Thymus (tissue), 11 donors: ENCODE measurements around the gene LSM12. TPM values are rescaled to one million over a fixed set of nuclear protein-coding genes. Genes with fewer than 3 reads are reported as not detected.
"Not testable (repeated sequence)": the region's sequence is repeated elsewhere in the genome, so short reads cannot be mapped to it uniquely, and the experiment has no call there.

Experiments
- DNase-seq, 9 donors: peaks; one replicate each; pipeline ENCODE4 v3.0.0-alpha.2; 2013; ENCODE audit warnings: low spot score in 9 of 9, low read depth in 6 of 9, missing footprints in 1 of 9
- H3K27ac ChIP-seq, 2 donors: one replicate each; pipeline ENCODE4 v1.5.1; 2013; ENCODE audit warnings: control low read depth in 1 of 2, low read depth in 1 of 2, low read length in 1 of 2, mild to moderate bottlenecking in 1 of 2, moderate library complexity in 1 of 2
- H3K27me3 ChIP-seq, 2 donors: one replicate each; pipeline ENCODE4 v1.5.1; 2013; ENCODE audit warnings: low read length in 1 of 2; ENCODE audit not compliant: control insufficient read depth in 2 of 2, insufficient read depth in 1 of 2
- H3K36me3 ChIP-seq, 2 donors: one replicate each; pipeline ENCODE4 v1.5.1; 2013; ENCODE audit warnings: low read length in 1 of 2, mild to moderate bottlenecking in 1 of 2, moderate library complexity in 1 of 2; ENCODE audit not compliant: control insufficient read depth in 2 of 2, insufficient read depth in 2 of 2
- H3K4me1 ChIP-seq, 2 donors: one replicate each; pipeline ENCODE4 v1.5.1; 2013; ENCODE audit warnings: low read length in 2 of 2; ENCODE audit not compliant: control insufficient read depth in 2 of 2, insufficient read depth in 2 of 2
- H3K4me3 ChIP-seq, 2 donors: one replicate each; pipeline ENCODE4 v1.5.1; 2013; ENCODE audit warnings: low read length in 2 of 2, control low read depth in 1 of 2, mild to moderate bottlenecking in 1 of 2
- H3K9me3 ChIP-seq, 2 donors: one replicate each; pipeline ENCODE4 v1.5.1; 2013; ENCODE audit warnings: low read length in 1 of 2, mild to moderate bottlenecking in 1 of 2; ENCODE audit not compliant: control insufficient read depth in 2 of 2, insufficient read depth in 1 of 2
- WGBS: extraction: QIAGEN DNeasy Blood & Tissue Kit; methylation state at CpG from one replicate; pipeline ENCODE4 v1.1.7; 2013; 5-methylcytosine and 5-hydroxymethylcytosine counted together
- polyA plus RNA-seq: library from polyadenylated mRNA; stranded (reverse); fragments of 200-250 nt; gene quantifications from one replicate; pipeline ENCODE4 v1.2.3, GENCODE V29; 2013
- total RNA-seq: library from RNA; stranded (reverse); fragments of 120-200 nt; gene quantifications from one replicate; pipeline ENCODE4 v1.2.4, GENCODE V29; 2013
- donor health status: healthy.

Gene LSM12
- total and polyA plus RNA-seq, 2 donors, result 24.2 to 31.3 TPM

DNA sequence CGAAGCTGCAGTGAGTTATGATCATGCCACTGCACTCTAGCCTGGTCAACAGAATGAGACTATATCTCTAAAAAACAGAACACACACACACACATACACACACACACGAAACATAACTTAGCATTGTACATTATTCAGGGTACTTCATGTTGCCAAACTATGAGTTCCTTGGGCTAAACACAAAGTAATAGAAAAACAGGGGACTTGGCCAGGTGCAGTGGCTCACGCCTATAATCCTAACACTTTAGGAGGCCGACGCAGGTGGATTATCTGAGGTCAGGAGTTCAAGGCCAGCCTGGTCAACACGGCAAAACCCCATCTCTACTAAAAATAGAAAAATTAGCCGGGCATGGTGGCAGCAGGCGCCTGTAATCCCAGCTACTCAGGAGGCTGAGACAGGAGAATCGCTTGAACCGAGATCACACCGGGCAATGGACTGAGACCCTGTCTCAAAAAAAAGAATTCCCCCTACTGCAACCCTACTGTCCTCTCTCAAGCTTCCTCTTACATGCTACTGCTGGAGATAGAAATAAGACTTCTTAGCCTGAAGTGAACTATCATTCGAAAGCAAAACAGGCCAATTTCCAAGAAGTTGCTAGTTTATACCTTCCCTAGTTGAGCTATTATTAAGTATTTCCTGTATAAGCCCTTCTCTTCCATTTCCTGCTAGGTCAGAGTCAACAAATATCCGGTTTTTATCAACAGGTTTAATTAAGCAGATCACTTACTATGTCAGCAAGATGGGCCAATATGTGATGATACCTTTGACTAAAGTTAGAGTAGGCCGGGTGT, 7.2 kb downstream of the LSM12 start:
- H3K27me3 ChIP-seq, result no peaks in the 10 kb centered on the region
- H3K4me1 ChIP-seq, result peaks cover 0 to 2% of the 10 kb centered on the region in 2 donors
- H3K4me3 ChIP-seq, result no peak overlapping the region
- no peak overlapping the region for H3K27ac ChIP-seq
- no peaks in the 10 kb centered on the region for H3K9me3 ChIP-seq
- no peak for DNase-seq
- WGBS, result 93% methylated on average over 14 of the region's 14 CpGs
- peaks cover 49 to 52% of the 10 kb centered on the region in 2 donors for H3K36me3 ChIP-seq

DNA sequence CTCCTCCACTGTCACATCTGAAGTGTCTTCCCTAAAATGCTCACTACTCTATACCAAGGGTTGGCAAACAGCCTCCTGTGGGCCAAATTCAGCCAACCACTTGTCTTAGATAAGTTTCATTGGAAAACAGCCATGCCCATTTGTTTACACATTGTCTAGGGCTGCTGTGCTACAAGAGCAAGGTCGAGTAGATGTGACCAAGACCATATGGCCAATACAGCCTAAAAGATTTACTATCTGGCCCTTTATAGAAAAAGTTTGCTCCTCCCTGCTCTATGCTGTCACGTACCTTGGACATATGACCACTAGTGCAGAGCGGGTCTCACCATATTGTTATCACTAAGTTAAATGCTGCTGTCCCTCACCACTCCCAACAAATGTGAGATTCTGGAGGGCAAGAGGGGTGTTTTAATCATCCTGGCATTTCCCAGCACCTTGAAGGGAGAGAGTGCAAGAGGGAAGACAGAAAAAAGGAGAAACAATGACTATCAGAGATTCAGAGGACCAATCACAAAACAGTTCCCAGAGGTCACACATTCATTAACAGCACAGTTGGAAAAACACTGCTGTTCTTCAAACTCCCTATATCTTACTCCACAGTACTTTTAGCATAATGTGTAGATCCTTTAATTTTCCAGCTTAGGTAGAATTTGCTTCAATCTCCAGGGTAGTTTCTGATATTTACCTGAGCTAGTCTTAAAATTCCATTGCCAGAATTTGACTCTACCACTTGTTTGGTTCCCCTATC, 13.2 kb downstream of the LSM12 start:
- no peak overlapping the region for H3K27ac ChIP-seq
- no peaks in the 10 kb centered on the region for H3K9me3 ChIP-seq
- WGBS, result 92% methylated on average over 3 of the region's 3 CpGs
- H3K4me1 ChIP-seq, result no peaks in the 10 kb centered on the region
- H3K36me3 ChIP-seq, result peaks cover 54 to 65% of the 10 kb centered on the region in 2 donors
- DNase-seq, result no peak
- H3K4me3 ChIP-seq, result no peak overlapping the region
- H3K27me3 ChIP-seq, result no peaks in the 10 kb centered on the region

DNA sequence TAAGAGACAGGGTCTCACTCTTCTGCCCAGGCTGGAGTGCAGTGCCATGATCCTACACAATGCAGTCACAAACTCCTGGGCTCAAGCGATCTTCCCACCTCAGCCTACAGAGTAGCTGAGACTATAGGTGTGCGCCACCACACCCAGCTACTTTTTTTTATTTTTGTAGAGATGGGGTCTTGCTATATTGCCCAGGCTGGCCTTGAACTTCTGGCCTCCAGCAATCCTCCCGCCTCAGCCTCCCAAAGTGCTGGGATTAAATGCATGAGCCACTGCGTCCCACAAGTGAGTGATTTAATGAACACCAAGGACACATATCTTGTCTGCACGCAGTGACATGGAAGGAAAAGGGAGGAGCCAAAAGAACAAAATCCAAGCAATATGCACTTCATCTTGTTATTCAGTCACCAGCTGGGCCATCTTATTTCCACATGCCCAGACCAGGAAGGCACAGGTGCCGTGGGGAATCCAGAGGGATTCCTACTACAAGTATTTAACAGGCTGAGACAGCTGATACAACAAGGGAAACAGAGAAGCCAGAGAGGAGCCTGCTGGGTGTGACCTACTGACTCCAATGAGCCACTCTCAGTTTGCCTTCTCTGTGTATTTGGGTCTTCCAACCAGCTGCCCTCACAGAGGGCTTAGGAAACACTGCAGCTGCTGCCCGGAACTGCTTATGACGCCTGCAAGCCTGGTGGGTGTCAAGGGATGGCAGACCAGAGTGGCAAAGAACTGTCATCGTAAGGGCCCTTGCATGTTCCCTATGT, 17.0 kb downstream of the LSM12 start:
- WGBS, result 98% methylated on average over 9 of the region's 9 CpGs
- H3K36me3 ChIP-seq, result peaks cover 55 to 66% of the 10 kb centered on the region in 2 donors

DNA sequence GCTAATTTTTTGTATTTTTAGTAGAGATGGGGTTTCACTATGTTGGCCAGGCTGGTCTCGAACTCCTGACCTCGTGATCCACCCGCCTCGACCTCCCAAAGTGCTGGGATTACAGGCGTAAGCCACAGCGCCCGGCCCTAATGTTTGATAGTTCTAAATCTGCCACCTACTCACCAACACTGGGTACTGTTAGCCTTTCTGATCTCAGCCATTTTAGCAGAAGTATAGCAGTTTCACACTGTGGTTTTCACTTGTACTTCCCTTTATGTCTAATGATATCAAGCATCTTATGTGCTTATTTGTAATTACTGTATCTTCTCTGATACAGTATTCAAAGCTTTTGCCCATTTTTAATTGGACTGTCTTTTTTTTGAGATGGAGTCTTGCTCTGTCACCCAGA, 19.6 kb downstream of the LSM12 start:
- H3K27me3 ChIP-seq, H3K4me3 ChIP-seq, H3K4me1 ChIP-seq, DNase-seq, H3K9me3 ChIP-seq, H3K27ac ChIP-seq: not testable (repeated sequence)
- H3K36me3 ChIP-seq, result peaks cover 42 to 45% of the 10 kb centered on the region in 2 donors
- over 99% methylated on average over 7 of the region's 7 CpGs for WGBS

More for the DNA sequence above, 17.0 kb downstream of the LSM12 start:
- Histone ChIP-seq H3K4me1 (no peaks in the 10 kb centered on the region), H3K27me3 (no peaks in the 10 kb centered on the region), H3K27ac (no peak overlapping the region), H3K9me3 (no peaks in the 10 kb centered on the region), H3K4me3 (no peak overlapping the region)
- no peak for DNase-seq

DNA sequence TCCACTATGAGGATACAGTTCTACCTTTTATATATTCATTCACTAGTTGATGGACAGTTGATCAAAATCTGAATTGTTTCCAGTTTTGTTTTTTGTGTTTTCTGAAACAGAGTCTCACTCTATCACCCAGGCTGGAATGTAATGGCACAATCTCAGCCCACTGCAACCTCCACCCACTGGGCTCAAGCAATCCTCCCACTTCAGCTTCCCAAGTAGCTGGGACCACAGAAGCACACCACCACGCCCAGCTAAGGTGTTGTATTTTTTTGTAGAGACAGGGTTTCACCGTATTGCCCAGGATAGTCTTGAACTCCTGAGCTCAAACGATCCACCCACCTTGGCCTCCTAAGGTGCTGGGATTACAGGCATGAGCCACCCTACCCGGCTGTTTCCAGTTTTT, 21.0 kb downstream of the LSM12 start:
- DNase-seq, result no peak
- Histone ChIP-seq H3K4me1 (no peaks in the 10 kb centered on the region), H3K4me3 (no peak overlapping the region), H3K9me3 (no peaks in the 10 kb centered on the region), H3K27me3 (no peaks in the 10 kb centered on the region), H3K36me3 (peaks cover 28 to 31% of the 10 kb centered on the region in 2 donors), H3K27ac (no peak overlapping the region)
- WGBS, result over 99% methylated on average over 4 of the region's 4 CpGs

DNA sequence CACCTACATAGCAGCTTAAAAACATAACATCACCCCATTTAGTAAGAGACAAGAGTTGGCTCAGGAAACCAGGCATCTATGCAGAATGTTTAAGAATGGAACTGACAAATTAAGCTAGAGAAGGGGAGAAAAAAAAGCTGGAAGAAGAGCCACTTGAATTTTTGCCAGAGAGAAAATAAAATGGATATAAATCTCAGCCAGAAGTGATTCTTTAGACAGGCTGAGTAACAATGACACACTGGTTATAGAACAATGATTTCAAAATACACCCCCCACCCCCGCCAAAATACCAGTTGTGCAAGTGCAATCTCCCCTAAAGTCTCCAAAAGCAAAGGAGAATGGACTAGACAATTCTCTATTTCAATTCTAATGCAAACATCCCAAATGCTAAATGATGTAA, 22.4 kb downstream of the LSM12 start:
- WGBS, result 91% methylated on average over 1 of the region's 1 CpG
- Histone ChIP-seq H3K27ac (no peak overlapping the region), H3K9me3 (no peaks in the 10 kb centered on the region), H3K36me3 (peaks cover 18 to 29% of the 10 kb centered on the region in 2 donors), H3K27me3 (no peaks in the 10 kb centered on the region), H3K4me1 (no peaks in the 10 kb centered on the region), H3K4me3 (no peak overlapping the region)
- DNase-seq, result no peak

DNA sequence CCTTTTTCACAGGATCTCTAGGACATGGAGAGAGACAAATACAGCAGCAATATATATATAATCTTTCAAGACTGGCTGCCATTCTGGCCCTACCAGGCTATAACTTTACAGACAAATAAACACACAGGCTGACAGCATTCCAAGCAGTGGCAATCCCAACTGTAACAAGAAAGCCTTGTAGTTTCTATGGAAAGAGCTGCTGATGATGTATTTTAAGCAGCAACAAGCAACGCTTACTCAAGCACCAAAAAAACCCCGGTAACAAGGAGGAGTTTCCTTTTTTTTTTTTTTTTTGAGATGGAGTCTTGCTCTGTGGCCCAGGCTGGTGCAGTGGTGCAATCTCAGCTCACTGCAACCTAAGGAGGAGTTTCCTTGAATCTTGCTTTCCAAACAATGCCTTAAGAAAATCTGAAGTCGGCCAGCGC, 23.2 kb downstream of the LSM12 start:
- Histone ChIP-seq H3K36me3 (peaks cover 23 to 26% of the 10 kb centered on the region in 2 donors), H3K27ac (no peak overlapping the region), H3K9me3 (no peaks in the 10 kb centered on the region), H3K4me3 (no peak overlapping the region), H3K4me1 (no peaks in the 10 kb centered on the region), H3K27me3 (no peaks in the 10 kb centered on the region)
- DNase-seq, result no peak
- WGBS, result 96% methylated on average over 4 of the region's 4 CpGs

DNA sequence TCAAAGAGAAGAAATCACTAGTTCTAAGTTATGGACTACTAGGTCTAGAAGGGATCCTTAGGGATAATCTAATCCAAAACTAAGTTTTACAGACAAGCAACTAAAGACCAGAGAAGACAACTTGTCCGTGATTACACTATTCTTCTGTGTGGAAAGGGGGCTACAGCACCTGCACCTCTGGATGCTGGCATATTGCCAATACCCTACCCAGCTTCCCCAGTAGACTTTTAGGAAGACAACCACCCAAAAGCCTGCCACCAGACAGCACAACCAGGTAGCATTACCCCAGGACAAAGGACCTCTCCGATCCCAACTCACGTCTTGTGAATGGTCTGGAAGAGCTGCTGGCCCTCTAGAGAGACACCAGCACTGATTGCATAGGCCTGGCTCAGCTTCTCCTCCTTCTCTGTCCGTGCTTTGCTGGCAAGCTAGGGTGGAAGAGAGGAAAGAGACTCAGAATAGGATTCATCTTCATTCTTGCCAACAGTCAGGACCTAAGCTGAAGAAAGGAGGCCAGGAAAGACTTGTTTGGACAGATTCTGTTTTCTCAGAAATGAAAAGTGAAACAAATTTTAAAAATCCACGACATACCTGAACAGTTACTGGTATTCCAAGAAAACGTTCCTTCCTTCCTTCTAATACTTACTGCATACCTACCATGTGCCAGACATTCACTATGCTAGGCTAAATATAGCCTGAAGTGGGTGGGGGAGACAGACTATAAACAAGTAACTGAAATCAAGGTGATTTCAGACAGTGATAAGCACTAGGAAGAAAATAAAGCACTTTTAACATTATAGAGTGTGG, 26.4 kb downstream of the LSM12 start:
- peak overlapping the region; percentile 33 to 68 for H3K27ac ChIP-seq
- H3K4me1 ChIP-seq, result no peaks in the 10 kb centered on the region

More for the DNA sequence above, 26.4 kb downstream of the LSM12 start:
- DNase-seq, result no peak
- H3K9me3 ChIP-seq, result no peaks in the 10 kb centered on the region
- no peaks in the 10 kb centered on the region for H3K27me3 ChIP-seq
- no peak overlapping the region for H3K4me3 ChIP-seq
- WGBS, result 92% methylated on average over 6 of the region's 6 CpGs
- H3K36me3 ChIP-seq, result peaks cover 31 to 36% of the 10 kb centered on the region in 2 donors
